HepG2 (cell line): Measurements from ENCODE around the gene INO80. TPM values are rescaled to one million over a fixed set of nuclear protein-coding genes. Genes with fewer than 3 reads are reported as not detected.

ENCODE experiments used
- GTF3A ChIP-seq: sonication (generic); formaldehyde crosslinking; conservative IDR thresholded peaks from 2 replicates; pipeline ENCODE4 v1.4.0; 2020; ENCODE audit warnings: mild to moderate bottlenecking, missing genetic modification reagents
- KLF11 ChIP-seq: IDR thresholded peaks from 2 replicates; pipeline ENCODE4 v1.6.1; 2016; ENCODE audit warnings: missing compliant biosample characterization
- ZKSCAN8 ChIP-seq: IDR thresholded peaks from 2 replicates; pipeline ENCODE4 v1.6.1; 2016; ENCODE audit warnings: borderline replicate concordance, missing genetic modification reagents, missing compliant biosample characterization
- ZNF207 ChIP-seq: fragments of 450-650 bp; IDR thresholded peaks from 2 replicates; pipeline ENCODE4 v1.6.1; 2016; ENCODE audit warnings: antibody characterized with exemption, borderline replicate concordance
- ZNF563 ChIP-seq: sonication (generic); formaldehyde crosslinking; IDR thresholded peaks from 2 replicates; pipeline ENCODE4 v1.8.0; 2022; ENCODE audit warnings: mild to moderate bottlenecking, moderate library complexity, missing genetic modification reagents
- ZNF574 ChIP-seq: sonication (generic); formaldehyde crosslinking; IDR thresholded peaks from 2 replicates; pipeline ENCODE4 v1.4.0; 2020; ENCODE audit warnings: missing genetic modification reagents
- ZNF770 ChIP-seq: sonication (generic); formaldehyde crosslinking; IDR thresholded peaks from 2 replicates; pipeline ENCODE4 v1.5.0; 2020; ENCODE audit warnings: mild to moderate bottlenecking, missing genetic modification reagents
- ZNF790 ChIP-seq: sonication (generic); formaldehyde crosslinking; IDR thresholded peaks from 2 replicates; pipeline ENCODE4 v1.8.0; 2022; ENCODE audit warnings: missing genetic modification reagents, mild to moderate bottlenecking, borderline replicate concordance
- polyA plus RNA-seq, 8 experiments: library from polyadenylated mRNA; depleted of rRNA in 3 of 8; stranded (reverse) in 7 of 8; unstranded in 1 of 8; fragments of >200 nt; fragmentation: Illumina TruSeq in 4 of 8; extraction: Trizol in 4 of 8; gene quantifications; 2 replicates each; pipeline versions ENCODE4 v1.2.1 to v1.2.3, GENCODE V29; 2011 to 2016; ENCODE audit warnings: low read depth in 4 of 8, missing spikeins in 1 of 8, mixed read lengths in 1 of 8; ENCODE audit not compliant: insufficient read depth in 1 of 8
- total RNA-seq, 5 experiments: library from RNA; depleted of rRNA; stranded (reverse); fragments of >200 nt; fragmentation: Illumina TruSeq; extraction: Trizol; gene quantifications; 2 replicates each; pipeline ENCODE4 v1.2.3, GENCODE V29; 2016; ENCODE audit warnings: low read depth in 1 of 5
- TF ChIP-seq, protein P1 (sequence below): sonication (generic); formaldehyde crosslinking; IDR thresholded peaks from 2 replicates; pipeline ENCODE4 v1.9.0; 2021; ENCODE audit warnings: missing genetic modification reagents, mild to moderate bottlenecking, borderline replicate concordance
- TF ChIP-seq, protein P2 (sequence below): sonication (generic); formaldehyde crosslinking; IDR thresholded peaks from 2 replicates; pipeline ENCODE4 v1.8.1; 2023; ENCODE audit warnings: mild to moderate bottlenecking, missing genetic modification reagents
- TF ChIP-seq, protein P3 (sequence below): sonication (generic); formaldehyde crosslinking; IDR thresholded peaks from 2 replicates; pipeline ENCODE4 v1.5.1; 2020; ENCODE audit warnings: mild to moderate bottlenecking, missing genetic modification reagents
- TF ChIP-seq, protein P4 (sequence below): sonication (generic); formaldehyde crosslinking; IDR thresholded peaks from 2 replicates; pipeline ENCODE4 v1.5.0; 2020; ENCODE audit warnings: missing genetic modification reagents
- TF ChIP-seq, protein P5 (sequence below): sonication (generic); formaldehyde crosslinking; IDR thresholded peaks from 2 replicates; pipeline ENCODE4 v1.5.0; 2020; ENCODE audit warnings: mild to moderate bottlenecking, missing genetic modification reagents

INO80 gene
- total and polyA plus RNA-seq, 2 of the 13 experiments (the other 11 are each of a cell fraction or from before 2014, with no cell fraction given) = 3.6 to 14.8 TPM

DNA sequence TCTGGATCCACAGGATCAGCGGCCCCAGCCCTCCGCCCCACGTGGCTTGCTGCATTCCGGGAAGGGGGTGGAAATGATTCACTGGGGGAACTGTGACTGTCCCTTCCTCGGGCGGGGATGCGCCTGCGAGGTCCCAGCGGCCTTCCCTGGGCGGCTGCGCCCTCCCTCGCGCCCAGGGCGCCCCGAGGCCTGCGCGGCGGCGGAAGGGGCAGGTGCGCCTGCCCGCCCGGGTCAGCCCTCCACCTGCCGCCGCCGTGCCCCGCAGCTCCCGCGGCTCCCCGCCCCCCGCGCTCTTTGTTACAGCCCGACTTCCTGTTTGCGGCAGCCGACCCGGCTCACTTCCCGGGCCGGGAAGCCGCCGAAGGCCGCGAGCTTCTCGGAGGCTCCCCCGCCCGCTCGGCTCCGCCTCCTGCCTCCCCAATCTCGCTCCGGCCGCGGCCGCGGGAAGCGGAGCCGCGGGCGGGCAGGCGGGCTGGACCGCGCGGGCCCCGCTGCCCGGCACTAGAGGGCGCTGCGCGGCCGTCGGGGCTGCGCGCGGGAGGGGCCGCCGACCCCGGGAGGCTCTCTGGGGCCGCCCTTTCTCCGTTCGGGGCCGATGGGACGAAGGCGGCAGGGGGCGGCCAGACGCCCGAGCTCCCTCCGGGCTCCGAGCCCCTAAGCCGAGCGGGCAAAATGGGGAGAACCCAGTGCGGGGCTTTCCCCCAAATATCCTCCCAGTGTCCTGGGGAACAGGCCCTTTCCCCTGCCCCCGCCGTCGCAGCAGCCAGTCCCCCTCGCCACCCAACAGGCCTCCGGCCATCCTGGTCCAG, 174.3 kb downstream of the INO80 start (continued):
- 0 out of 2 replicates have a peak, but pooled peaks have one; percentile 46 for TF ChIP-seq ZNF574 (CRISPR knock-in tag)
- TF ChIP-seq GTF3A (CRISPR knock-in tag) = no peak
- TF ChIP-seq ZNF790 (CRISPR knock-in tag) = peak; percentile 56; the same call in 1 of the 2 replicates
- no peak for TF ChIP-seq ZKSCAN8 (CRISPR knock-in tag)
- TF ChIP-seq, protein P1, sequence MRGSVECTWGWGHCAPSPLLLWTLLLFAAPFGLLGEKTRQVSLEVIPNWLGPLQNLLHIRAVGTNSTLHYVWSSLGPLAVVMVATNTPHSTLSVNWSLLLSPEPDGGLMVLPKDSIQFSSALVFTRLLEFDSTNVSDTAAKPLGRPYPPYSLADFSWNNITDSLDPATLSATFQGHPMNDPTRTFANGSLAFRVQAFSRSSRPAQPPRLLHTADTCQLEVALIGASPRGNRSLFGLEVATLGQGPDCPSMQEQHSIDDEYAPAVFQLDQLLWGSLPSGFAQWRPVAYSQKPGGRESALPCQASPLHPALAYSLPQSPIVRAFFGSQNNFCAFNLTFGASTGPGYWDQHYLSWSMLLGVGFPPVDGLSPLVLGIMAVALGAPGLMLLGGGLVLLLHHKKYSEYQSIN = no peak
- TF ChIP-seq ZNF770 (CRISPR knock-in tag) = no peak
- TF ChIP-seq, protein P2, sequence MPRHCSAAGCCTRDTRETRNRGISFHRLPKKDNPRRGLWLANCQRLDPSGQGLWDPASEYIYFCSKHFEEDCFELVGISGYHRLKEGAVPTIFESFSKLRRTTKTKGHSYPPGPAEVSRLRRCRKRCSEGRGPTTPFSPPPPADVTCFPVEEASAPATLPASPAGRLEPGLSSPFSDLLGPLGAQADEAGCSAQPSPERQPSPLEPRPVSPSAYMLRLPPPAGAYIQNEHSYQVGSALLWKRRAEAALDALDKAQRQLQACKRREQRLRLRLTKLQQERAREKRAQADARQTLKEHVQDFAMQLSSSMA = no peak
- TF ChIP-seq, protein P3, sequence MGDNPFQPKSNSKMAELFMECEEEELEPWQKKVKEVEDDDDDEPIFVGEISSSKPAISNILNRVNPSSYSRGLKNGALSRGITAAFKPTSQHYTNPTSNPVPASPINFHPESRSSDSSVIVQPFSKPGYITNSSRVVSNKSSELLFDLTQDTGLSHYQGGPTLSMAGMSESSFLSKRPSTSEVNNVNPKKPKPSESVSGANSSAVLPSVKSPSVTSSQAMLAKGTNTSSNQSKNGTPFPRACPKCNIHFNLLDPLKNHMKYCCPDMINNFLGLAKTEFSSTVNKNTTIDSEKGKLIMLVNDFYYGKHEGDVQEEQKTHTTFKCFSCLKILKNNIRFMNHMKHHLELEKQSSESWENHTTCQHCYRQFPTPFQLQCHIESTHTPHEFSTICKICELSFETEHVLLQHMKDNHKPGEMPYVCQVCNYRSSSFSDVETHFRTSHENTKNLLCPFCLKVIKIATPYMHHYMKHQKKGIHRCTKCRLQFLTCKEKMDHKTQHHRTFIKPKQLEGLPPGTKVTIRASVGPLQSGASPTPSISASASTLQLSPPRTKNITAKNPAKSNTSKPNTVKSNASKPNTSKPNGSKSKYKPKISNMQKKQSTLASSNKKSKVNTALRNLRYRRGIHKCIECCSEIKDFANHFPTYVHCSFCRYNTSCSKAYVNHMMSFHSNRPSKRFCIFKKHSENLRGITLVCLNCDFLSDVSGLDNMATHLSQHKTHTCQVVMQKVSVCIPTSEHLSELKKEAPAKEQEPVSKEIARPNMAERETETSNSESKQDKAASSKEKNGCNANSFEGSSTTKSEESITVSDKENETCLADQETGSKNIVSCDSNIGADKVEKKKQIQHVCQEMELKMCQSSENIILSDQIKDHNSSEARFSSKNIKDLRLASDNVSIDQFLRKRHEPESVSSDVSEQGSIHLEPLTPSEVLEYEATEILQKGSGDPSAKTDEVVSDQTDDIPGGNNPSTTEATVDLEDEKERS (CRISPR knock-in tag) = no peak
- peak; percentile 81; the same call in 1 of the 2 replicates for TF ChIP-seq ZNF563 (CRISPR knock-in tag)
- no peak for TF ChIP-seq KLF11 (CRISPR knock-in tag)
- TF ChIP-seq, protein P4, sequence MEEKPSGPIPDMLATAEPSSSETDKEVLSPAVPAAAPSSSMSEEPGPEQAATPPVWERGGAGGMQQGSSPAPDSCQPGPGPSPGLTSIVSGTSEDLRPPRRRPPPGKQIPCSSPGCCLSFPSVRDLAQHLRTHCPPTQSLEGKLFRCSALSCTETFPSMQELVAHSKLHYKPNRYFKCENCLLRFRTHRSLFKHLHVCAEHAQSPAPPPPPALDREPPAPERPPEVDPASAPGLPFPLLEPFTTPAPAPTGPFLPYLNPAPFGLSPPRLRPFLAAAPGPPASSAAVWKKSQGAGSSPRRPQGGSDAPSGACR (CRISPR knock-in tag) = no peak
- no peak for TF ChIP-seq ZNF207
- TF ChIP-seq, protein P5, sequence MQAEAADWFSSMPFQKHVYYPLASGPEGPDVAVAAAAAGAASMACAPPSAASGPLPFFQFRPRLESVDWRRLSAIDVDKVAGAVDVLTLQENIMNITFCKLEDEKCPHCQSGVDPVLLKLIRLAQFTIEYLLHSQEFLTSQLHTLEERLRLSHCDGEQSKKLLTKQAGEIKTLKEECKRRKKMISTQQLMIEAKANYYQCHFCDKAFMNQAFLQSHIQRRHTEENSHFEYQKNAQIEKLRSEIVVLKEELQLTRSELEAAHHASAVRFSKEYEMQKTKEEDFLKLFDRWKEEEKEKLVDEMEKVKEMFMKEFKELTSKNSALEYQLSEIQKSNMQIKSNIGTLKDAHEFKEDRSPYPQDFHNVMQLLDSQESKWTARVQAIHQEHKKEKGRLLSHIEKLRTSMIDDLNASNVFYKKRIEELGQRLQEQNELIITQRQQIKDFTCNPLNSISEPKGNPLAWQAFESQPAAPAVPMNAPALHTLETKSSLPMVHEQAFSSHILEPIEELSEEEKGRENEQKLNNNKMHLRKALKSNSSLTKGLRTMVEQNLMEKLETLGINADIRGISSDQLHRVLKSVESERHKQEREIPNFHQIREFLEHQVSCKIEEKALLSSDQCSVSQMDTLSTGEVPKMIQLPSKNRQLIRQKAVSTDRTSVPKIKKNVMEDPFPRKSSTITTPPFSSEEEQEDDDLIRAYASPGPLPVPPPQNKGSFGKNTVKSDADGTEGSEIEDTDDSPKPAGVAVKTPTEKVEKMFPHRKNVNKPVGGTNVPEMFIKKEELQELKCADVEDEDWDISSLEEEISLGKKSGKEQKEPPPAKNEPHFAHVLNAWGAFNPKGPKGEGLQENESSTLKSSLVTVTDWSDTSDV (CRISPR knock-in tag) = 0 out of 2 replicates have a peak, but pooled peaks have one; percentile 2
